Suprapubic skin (tissue), 3 donors: Measurements from ENCODE around the gene HOXD9.

ENCODE experiments used
- CTCF ChIP-seq, 2 donors: fragments of 200-600 bp in 1 of 2; fragments of 450-650 bp in 1 of 2; sonication (generic) in 1 of 2; IDR thresholded peaks; one replicate each; pipeline ENCODE4 v1.5.1; 2016 to 2019; ENCODE audit warnings: antibody characterized with exemption in 2 of 2, mild to moderate bottlenecking in 1 of 2, moderate library complexity in 1 of 2
- EP300 ChIP-seq: sonication (generic); formaldehyde crosslinking; IDR thresholded peaks from one replicate; pipeline ENCODE4 v1.6.1; 2017; ENCODE audit warnings: antibody characterized with exemption
- POLR2A ChIP-seq, 2 donors: fragments of 450-650 bp; IDR thresholded peaks; one replicate each; pipeline ENCODE4 v1.6.1; 2017; ENCODE audit warnings: antibody characterized with exemption in 2 of 2, mild to moderate bottlenecking in 2 of 2, moderate library complexity in 2 of 2

GRCh38 chr2:176165370-176166050, 43.0 kb downstream of the HOXD9 start:
- no peak for TF ChIP-seq EP300
- no peak for TF ChIP-seq POLR2A (IDR thresholded peaks at IDR 0.05)
- no peak for TF ChIP-seq CTCF (IDR thresholded peaks at IDR 0.05)
